Measurements from ENCODE around the gene FAM168A.
"Not testable (repeated sequence)": the region's sequence is repeated elsewhere in the genome, so short reads cannot be mapped to it uniquely, and the experiment has no call there.

Gene FAM168A

DNA sequence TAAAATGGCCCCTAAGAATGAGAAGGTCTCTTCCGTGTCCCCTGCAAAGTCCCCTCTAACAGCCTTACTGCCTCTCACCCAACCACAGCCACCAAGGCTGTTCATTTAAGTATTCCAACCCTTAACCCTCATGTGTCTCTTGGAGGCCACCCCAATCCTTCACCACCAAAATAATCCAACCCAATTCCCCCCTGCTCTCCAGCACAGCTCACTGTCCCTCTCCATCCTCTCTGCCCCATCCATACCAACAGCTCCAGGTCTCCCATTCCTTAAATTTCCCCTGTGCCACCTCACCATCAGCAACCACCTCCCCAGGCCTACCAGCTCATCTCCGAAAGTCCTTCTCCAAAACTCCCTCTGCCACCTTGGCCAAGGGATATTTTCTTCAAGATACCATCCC lies 1.4 kb downstream of the FAM168A start:
- no peak for DNase-seq (ENCODE audit: low read depth)

DNA sequence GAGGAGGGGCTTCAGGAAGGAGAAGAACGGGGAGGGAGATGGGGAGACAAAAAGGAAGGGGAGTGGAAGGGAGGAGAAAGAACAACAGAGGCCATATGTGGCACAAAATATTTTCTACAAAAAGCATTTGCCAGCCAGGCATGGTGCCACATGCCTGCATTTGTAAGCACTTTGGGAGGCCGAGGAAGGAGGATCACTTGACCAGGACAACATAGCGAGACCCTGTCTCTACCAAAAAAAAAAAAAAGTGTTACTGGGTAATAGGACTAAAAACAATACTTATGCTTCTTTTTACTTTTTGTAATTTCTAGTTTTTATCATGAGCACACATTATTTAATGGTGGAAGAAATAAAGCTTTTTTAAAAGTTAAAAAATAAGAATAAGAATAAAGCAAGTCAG lies 5.3 kb downstream of the FAM168A start:
- DNase-seq (ENCODE audit: low read depth): no peak

DNA sequence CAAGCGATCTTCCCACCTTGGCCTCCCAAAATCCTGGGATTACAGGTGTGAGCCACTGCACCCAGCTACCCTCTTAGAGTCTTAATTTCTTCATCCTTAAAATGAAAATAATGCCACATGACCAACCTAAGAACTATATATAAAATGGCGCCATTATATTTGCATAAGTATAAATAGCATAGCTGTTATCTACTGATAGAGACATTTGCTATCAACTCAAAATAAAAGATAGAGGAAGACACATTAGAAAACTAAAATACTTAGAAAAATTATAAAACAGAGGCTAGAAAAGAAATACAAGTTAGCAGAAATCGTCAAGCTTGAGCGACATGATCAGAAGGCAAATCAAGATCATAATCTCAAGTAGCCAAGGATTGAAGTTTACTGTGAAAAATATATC lies 6.2 kb downstream of the FAM168A start:
- DNase-seq (ENCODE audit: low read depth): no peak

DNA sequence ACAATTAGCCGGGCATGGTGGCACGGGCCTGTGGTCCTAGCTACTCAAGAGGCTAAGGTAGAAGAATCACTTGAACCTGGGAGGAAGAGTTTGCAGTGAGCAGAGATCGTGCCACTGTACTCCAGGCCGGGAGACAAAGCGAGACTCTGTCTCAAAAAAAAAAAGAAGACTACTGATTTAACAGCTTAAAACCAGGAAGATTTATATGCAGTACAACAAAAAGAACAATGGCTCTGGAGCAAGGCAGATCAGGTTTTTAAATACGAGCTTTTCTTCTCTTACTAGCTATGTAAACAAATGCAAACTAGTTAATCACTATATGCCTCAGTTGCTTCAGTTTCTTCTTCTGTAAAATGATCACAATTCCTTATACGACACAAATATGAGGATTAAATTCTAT lies 6.9 kb downstream of the FAM168A start:
- DNase-seq (ENCODE audit: low read depth): no peak

DNA sequence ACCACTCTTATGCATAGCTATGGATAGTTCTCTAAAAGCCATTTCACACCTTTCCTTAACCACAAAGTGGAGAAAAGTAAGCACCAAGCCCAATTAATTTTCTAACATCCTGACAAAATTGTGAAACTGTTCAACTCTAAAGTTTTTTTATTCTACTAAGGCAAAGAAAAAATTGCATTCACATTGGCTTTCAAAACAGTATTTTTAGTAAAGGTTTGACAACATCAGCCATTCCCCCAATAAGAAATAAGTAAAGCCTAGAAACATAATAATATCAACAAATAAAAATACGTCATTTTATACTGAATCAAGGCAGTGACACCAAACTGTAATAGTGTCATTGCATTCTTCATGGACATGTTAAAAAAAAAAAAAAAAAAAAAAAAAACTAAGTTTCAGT lies 11.1 kb downstream of the FAM168A start:
- no peak for DNase-seq (ENCODE audit: low read depth)

DNA sequence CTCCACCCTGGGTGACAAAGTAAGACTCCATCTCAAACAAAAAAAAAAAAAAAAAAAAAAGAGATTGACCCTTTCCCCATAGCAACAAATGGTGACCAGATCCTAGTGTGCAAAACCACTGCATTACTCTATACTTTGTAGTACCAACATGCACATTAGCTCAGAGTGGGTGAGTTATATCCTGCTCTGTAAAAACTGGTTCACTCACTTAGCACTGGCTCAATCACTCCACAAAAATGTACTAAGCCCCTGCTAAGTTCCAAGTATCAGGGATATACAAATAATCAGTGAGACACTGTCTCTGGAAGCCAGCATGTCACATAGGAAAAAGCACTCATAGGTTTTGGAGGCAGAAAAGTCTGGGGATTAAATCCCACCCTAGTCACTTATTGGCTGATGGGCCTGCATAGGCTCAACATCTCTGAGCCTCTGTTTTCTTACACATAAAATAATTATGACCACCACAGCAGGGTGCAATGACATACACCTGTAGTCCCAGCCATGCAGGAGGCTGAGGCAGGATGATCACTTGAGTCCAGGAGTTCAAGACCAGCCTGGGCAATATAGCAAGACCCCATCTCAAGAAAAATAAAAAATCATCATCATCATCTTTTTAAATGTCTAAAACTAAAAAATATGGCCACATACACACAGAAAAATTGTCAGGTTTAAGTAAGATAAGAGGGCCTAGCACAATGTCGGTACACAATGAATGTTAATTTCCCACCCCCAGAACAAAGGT lies 11.9 kb downstream of the FAM168A start:
- no peak for DNase-seq (ENCODE audit: low read depth)

DNA sequence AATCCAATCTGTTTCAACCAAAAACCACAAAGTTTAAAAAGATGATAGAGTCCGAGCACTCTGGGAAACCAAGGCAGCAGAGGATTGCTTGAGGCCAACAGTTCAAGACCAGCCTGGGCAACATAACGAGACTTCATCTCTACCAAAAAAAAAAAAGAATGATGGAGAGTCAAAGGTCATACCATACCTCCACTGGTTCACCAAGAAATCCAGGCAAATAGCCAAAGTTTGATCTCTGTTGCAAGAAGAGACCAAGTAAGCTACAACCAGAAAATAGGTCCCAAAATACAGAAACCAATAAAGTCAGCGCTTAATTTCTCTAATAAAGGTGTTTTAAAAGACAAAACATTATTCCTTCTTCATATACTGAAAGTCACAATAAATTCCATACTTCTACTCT lies 13.1 kb downstream of the FAM168A start:
- no peak for DNase-seq (ENCODE audit: low read depth)

DNA sequence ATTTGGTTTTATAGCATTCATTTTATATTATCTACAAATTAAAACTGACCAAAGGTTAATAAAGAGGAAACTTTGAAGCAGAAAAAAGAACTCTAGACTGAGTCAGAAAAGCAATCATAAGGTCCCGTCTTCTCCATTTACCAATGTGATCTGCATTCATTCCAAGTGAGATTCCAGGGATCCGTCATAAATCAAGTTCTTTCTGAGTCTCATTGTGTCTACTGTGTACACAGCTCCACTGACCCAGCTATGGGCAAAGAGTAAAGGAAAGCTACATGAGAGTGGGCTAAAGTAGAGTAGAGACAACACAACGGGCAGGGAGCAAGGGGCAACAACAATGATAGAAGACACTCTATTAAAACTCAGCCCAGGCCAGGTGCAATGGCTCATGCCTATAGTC lies 15.3 kb downstream of the FAM168A start:
- DNase-seq (ENCODE audit: low read depth): no peak

DNA sequence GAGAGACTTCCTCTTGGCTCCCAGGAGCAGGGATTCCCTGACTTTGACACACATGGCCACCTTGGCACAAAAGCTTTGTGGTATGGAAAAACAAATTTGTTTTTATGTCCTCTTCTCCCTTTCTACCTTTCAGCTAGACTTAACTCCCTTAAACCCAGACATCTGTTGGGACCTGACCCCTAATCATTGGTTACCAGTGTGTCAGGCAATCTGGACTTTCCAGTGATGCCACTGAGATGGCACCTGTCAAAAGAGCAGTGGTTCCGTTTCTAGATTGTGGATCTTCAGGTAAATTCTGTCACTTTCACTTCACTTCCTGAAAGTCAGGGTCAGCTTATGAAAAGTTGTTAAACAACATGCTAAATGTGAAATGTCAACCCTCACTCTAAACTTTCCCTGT lies 17.2 kb downstream of the FAM168A start:
- DNase-seq (ENCODE audit: low read depth): not testable (repeated sequence)

DNA sequence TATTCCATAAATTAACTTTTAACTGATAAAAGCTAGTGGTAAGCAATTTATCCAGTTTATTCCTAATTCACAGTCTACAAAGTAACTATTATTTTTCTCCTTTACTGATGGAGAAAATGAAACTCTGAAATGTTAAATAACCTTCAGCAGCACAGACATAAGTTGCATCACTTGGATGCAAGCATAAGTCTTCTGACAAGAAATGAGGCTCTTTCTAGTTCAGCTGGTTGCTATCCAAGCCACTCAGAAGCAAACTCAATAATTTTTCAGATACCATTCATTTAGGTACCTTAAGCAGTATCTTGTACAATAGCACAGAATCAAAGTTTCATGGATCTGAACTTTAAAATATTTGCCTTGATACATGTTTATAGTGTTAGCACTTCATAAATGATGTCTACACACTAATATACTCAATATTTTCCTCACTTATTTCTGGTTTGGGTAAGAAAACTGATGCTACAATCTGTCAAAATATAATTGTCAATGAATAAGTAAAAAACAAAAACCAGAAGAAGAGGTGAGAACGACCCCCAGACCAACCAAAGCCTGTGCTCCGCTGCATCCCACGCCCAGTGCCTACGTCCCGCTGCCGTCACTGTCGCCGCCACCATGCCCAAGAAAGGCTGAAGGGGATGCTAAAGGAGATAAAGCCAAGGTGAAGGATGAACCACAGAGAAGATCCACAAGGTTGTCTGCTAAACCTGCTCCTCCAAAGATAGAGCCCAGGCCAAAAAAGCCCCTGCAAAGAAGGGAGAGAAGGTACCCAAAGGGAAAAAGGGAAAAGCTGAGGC lies 18.1 kb downstream of the FAM168A start:
- DNase-seq (ENCODE audit: low read depth): no peak

DNA sequence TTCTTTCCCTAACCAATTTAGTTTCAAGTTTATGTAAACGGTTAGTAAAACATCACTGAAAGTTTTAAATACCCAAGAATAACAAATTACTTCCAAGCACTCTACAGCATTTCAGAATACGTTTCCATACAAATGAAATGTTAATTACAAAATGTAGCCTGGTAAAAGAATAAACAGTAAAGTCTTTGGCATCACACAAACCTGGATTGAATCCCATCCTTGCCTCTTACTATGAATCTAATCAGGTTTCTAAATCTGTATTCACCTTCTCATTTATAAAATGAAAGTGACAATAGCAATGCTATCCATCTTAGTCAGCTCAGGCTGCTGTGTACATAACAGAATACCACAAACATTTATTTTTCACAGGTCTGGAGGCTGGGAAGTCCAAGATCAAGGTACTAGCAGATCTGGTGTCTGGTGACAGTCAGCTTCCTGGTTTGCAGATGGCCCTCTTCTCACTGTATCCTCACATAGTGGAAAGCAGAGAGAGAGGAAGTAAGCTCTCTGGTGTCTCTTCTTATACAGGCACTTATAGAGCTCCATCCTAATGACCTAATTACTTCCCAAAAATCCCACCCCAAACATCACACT lies 19.2 kb downstream of the FAM168A start:
- DNase-seq (ENCODE audit: low read depth): no peak

DNA sequence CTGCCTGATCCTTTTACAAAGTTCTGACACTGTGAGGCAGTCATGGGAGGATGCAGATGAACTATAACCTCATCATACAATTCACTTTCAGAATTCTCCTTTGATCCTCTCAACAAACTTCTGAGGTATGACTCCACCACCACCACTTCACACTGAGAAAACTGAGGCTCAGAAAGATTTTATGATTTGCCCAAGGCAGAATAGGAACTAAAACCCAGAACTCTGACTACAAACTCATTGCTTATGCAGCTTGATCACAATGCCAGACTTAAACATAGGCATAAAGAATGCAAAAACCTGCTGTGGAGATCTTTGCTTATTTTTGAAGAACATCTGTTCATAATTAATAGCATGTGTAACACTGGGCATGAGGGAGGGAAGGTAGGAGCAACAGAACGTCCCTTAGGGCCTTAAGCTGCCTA lies 20.4 kb downstream of the FAM168A start:
- no peak for DNase-seq (ENCODE audit: low read depth)

DNA sequence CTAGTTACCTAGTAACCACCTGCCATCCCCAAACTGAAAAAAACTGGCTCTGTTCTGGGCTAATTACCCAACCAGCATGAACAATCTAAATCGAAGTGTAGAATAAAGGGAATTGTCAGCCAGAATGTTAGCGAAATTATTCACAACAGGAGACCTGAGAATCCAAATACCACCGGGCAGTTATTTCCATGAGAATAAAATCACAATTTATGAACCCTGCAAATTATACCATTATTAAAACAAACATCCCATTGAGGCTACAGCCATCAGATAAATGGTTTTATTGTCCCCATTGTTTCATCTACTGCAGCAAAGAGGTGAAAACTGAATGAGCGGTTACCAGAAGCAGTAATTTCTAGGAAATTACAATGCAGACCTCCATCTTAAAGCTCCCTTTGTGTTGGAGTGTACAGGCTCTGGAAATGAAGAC lies 21.7 kb downstream of the FAM168A start:
- DNase-seq (ENCODE audit: low read depth): no peak

DNA sequence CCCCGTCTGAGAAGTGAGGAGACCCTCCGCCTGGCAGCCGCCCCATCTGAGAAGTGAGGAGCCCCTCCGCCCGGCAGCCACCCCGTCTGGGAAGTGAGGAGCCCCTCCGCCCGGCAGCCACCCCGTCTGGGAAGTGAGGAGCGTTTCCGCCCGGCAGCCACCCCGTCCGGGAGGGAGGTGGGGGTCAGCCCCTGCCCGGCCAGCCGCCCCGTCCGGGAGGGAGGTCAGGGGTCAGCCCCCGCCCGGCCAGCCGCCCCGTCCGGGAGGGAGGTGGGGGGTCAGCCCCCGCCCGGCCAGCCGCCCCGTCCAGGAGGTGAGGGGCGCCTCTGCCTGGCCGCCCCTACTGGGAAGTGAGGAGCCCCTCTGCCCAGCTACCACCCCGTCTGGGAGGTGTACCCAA lies 25.9 kb downstream of the FAM168A start:
- DNase-seq (ENCODE audit: low read depth): not testable (repeated sequence)

DNA sequence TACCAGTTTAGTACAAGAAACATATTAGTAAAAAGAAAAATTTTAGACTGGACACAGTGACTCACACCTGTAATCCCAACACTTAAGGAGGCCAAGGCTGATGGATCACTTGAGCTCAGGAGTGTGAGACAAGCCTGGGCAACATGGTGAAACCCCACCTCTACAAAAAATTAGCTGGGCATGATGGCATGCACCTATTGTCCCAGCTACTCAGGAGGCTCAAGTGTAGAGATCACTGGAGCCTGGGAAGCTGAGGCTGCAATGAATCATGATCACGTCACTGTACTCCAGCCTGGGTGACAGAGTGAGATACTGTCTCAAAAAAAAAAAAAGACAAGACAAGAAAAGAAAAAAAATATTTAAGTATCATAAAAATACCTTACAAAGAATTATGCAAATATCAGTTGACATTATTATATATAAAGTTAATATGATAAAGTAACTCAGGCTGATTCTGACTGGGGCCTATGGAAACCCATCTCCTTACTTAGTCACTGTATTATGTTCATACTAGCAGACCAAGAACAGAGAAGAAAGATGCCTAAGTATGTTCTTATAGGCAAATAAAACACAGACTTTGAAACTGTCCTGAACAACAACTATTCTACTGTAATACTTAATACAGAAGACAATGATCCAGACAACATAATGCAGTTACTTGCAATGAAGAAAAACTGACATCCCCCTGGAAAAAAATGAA lies 27.3 kb downstream of the FAM168A start:
- no peak for DNase-seq (ENCODE audit: low read depth)

DNA sequence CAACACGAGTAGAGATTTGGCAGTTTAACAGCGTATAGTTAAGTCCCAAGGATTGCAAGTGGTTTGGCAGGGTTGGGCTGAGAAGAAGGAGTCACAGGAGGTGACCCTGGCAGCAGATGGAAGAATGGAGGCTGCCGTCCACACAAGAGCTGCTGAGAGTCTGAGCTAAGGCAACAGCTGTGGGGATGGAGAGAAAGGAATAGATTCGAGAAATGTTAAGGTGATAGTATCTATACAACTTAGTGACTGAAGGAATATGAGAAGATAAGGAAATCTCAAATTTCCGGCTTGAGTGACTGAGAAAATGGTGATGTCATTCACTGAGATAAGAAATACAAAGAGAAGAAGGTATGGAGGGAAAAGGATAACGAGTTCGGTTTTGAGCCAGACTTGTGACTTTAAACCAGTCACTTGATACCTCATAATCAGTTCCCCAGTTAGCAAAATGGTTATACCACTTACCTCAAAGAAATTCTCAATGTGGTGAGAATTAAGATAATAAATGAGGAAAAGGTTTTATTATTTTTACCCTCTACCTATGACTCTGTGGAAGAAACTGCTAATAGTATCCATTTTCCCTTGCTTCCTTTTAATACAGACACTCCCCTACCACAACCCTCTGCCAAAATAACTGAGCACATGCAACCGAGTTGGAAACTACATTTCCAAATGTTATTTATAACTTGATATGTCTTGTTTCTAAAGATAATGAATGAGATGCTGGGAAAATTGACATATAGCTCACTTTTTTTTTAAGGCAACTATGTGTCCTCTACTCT lies 30.7 kb downstream of the FAM168A start:
- no peak for DNase-seq (ENCODE audit: low read depth)

DNA sequence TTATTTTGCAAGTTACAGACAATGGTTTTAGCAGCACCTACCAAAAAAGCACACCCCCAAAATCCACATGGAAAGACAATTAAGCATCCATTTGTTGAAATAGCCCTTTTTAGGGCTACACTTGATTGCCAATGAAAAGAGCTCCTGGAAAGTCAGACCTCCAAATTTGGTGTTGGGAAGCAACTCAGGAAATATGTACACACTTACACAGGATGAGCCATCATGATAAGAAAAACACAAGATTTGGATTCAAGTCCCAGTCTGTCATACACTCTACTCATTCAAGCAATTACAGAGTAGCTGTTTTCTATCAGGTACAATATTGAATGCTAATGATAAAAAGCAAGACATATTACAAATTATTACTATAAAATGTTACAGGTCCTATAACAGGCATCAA lies 31.5 kb downstream of the FAM168A start:
- DNase-seq (ENCODE audit: low read depth): no peak

DNA sequence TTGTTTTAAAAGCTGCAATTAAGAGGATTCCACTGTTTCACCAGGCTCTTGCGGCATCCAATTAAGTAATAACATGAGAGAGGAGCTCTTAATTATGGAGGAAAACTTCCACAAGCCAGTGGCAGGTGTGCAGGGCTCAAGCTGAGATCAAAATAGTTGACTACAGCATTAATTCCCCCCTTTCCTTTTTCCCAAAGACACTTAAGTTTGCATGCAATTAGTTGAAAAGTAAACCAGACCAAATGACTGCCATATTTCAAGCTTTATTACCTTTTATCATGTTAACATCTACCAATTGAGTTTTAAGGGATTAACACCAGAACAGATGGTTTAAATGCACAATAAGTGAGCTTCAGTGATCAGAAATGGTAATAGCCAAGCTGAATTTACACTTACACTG lies 32.1 kb downstream of the FAM168A start:
- no peak for DNase-seq (ENCODE audit: low read depth)

DNA sequence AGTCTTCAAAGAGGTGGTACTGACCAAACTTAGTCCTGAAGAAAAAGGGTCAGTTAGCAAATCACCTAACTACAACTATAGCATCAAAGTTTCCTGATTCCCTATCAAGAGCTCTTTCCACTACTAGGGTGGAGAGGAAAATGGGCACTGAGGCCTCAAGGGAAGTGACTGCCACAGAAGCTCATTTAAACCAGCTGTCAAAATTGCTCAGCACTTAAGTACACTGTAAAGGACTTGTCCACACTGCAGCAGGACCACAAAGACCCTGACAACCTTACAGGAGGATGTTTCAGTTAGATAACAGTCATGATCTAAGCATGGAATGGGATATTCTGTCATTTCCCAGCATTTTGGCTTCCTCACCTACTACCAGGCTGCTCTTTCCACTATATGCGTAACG lies 33.0 kb downstream of the FAM168A start:
- no peak for DNase-seq (ENCODE audit: low read depth)

DNA sequence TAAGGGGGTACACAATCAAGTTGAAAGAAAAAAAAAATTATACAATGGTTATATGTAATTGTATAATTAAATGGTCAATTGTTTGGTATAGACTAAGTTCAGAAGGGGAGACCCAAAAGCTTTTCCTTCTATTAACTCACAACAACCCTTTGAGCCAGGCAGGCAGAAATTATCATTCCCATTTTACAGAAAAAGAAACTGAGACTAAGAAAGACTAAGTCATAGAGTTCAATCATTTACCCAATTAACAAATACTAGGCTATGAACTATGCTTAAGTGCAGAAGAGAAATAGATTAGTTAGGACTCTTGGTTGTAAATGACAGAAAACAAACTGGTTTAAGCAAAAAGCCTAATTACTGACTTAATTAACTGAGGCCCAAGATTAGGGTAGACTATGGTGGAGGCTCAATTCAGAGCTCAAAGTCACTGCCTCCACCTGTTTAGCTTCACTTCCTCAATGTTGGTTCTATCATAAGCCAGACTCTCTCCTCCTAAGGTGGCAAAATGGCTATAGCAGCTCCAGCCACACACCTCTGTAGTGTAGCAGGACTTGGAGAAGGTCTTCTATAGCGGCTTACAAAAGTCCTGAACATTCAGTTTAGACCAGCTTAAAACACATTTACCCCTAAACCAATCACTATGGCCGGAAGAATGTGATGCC lies 34.2 kb downstream of the FAM168A start:
- no peak for DNase-seq (ENCODE audit: low read depth)

DNA sequence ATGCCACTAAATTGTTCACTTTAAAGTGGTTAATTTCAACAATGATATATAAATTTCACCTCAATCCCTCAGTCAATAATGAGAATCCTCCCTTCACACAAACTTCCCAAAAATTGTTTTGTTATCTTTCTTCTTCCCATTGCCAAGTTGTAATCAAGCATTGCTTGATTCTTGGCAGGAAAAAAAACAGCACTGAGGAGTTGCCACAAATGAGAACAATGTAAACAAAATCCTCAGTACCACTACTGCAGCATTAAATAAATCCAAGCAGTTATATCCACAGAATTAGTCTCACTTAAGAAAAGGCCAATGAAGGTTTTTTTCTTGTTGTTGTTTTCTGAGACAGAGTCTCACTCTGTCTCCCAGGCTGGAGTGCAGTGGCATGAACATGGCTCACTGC lies 38.2 kb downstream of the FAM168A start:
- DNase-seq (ENCODE audit: low read depth): no peak
